NCI-H146 treated with DMSO at 0.1 percent for 48 hours (cell line): ENCODE data around the gene TENM4.

Experiments used
- DNase-seq: peaks from one replicate; lab custom pipeline; 2025; ENCODE audit not compliant: unreplicated experiment; lab: John Stamatoyannopoulos, UW

The TENM4 gene

DNA sequence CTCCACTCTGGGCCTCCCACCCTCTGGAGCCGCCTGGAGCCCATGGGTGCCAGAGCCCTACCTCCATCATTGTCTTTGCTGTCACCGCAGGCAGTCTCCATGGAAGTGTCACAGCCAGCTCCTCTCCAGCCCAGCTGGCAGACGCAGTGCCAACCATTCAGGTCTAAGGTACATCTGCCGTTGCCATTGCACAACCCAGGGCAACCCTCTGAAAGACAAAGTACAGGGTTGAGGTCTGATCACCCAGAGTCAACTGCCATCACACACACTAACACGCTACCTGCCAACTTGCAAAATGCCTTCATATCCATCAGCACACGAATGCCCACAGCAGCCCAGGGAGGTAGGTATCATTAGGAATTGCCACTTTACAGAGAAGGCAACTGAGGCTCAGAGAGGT, 669.9 kb downstream of the TENM4 start:
- no peak for DNase-seq

DNA sequence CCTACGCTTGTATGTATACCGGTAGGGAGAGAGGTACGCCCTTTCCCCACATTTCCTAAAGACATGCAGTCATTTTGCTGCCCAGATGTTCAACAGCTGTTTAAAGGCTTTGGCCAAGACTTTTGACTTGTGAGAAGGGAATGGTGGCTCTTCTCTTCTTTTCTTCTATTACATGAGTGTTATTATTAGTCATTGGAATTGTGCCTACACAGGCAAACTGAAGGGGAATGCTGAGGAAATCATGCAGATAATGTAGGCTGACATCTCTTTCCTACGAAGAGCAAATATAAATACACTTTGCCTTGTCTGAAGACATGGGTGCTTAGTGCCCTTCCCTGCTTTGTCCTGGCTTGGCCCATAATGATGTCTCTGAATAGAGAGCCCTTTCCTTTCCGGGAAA, 671.9 kb downstream of the TENM4 start:
- no peak for DNase-seq

DNA sequence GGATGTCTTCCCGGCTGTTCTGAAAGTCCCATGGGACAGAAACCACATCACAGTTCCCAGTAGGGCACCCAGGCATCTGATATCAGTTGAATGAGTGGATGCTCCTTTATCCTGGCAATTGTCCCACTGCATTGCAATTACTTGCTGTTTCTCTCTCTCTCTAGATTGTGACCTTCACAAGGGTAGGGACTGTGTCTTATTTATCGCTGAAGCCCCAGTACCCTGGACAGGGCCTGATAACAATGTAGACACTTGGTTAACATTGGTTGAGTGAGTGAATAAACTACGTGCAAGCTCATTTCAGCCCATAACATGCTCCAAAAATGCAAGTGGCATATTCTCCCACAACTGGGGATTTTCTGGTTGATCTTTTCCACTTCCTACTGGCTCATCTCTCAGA, 672.5 kb downstream of the TENM4 start:
- no peak for DNase-seq

DNA sequence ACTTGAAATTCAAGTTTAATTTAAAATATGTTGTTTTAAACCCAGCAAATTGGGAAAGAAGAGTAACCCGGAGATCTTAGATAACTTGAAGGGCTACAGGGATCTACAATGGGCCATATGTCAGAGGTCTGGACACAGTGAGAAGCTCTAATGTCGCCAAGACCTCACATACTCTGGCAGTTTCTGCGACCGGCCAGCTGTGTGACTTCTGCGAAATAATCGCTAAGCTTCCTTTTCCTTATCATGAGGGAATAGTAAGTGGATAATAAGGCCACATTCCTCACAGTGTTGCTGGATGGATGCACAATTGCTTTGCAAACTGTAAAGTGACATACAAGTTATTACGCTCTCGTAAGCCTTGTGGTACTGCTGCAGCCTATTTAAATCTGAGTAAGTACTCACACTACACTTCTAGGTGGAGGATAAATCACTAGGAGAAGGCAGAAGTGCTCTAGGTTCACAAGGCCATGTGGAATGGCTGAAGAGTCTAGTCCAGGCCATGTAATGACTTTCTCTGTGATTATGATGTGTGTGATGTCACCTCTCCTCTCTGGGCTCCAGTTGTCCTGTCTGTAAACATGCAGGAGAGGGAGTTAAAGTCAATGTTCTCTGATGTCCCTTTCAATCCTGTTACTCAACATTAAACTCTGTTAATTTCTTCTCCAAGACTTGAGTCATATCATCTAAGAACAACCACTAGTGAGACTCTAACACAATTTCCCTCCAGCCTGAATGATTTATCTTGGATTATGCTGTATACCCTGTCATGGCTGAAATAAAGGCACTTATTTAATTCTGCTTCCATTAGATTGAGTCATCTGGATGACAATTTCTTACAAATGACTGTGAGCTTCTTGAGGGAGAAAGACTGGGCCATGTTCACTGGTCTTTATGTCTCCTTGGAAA, 673.5 kb downstream of the TENM4 start:
- DNase-seq: no peak

DNA sequence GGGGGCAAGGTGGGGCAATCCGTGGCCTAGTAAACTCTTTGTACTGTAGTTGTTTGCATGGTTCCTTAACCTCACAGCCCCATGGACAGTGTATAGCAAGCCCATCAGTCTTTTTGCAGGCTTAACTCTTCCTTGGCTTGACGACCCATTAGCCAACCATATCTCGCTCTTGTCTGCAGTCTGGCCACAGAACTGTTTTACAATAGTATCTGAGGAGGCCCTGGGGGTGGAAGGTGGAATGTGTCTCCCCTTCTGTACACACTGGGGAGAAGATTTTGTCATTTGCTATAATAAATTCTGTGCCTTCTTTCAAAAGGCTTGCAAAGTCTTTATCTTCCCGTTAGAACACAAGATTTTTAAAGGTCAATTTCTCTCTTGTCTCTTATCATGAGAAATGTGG, 675.9 kb downstream of the TENM4 start:
- DNase-seq: no peak

GRCh38 chr11:78763664-78764063, 677.2 kb downstream of the TENM4 start:
- DNase-seq: no peak

DNA sequence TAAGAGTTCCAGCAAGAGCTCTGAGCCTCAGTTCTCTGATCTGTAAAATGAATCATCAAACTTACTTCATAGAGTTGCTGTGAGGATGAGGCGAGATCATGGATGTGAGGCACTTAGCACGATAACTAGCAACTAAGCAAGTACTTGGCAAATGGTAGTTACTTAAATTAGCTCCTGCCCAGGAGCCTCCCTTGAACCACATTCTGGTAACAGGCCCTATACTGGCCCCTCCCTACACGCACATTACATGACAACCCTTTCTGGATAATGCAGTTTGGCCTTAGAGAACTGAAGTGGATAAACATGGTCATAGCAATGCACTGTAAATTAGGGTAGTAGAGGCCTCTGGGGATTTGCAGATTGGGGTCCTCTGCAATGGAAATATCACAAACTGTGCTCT, 678.7 kb downstream of the TENM4 start:
- no peak for DNase-seq

DNA sequence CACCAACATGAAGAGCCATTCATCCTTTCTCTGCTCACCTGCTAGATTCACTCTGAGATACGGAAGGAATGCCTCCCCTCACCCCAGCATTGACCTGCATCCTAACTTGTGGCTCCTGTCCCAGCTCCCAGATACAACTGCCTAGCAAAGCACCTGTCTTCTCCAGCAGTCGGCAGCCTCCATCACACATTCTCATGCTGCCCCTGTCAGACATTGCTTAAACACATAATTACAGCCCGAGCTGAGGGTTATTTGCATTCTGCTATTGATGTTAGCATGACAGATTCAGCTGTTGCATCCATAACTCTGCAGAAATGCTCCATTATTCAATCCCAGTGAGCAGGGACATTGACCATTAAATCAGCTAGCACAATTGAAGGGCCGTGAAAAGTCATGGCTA, 681.8 kb downstream of the TENM4 start:
- peak; percentile 56 for DNase-seq

DNA sequence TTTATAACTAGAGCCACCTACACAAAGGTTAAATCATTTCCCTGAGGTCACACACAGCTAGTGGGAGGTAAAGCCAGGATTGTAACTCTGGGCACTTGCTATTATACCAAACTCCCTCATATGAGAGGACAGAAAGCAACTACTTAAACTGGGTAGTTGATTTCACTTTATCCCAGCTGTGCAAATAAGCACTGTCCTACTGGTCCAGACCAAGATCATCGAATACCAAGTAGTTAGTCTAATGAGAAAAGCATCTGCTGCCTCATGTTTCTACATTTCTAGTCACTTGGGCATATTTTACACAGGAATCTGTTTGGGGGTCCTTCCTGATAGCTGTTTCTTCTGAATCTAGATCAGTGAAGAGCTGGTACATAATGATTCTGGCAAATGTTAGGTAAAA, 687.5 kb downstream of the TENM4 start:
- peak; percentile 19 for DNase-seq

DNA sequence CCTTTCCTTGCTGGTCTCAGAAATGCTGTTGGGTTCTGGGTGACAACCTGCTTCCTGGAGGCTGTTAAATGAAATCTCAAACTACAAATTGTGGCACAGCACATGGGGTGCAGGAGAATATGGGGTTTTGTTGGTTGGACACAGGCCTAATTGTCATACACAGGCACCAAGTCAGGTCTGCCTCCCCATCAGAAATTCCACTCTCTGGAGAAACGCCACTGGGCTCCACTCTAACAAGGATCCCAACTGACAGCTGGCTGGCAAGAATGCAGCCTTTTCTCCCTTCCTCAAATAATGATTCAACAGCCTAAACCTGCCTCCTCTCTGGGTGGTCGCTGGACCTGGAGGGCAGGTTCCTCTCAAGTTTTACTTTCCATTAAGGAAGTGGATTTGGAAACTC, 688.3 kb downstream of the TENM4 start:
- no peak for DNase-seq

DNA sequence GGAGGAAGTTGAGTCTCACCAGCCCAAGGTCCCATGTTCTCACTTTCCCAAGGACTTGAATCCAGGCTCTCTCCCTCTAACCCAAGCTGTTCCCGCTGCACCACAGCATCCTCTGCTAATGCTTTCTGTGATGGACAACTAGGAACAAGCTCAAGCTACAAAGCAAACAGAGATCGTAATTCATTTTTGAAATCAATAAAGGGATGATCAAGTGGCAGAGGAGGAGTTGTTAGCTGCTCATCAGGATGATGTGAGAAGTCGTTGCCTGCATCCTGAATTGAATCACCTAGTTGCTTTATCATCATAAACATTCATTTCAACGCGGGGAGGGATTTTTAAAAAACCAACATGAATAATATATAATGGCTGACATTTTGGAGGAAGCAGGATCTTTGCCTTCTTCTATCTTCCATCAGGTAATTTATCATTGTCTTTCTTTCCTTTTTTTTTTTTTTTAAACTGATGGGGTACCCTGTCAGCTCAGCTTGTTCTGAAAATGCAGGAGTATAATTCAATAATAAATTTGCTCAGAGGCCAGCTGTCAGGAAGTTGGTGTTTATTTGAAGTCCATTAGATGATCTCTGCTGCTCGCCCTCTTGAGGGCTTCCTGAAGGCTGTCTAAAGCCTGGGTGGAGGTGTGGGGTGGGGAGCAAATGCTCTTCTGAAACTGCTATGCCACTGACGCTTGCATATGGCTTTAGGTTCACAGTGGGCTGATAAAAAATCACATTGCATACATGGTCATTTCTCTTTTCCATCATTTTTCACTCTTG, 691.7 kb downstream of the TENM4 start:
- DNase-seq: peak; percentile 87

- no peak for DNase-seq
These were observed 695.9 kb downstream of the TENM4 start for GRCh38 chr11:78744949-78745348.

- DNase-seq: no peak
These were observed 696.6 kb downstream of the TENM4 start for GRCh38 chr11:78744202-78744601.

DNA sequence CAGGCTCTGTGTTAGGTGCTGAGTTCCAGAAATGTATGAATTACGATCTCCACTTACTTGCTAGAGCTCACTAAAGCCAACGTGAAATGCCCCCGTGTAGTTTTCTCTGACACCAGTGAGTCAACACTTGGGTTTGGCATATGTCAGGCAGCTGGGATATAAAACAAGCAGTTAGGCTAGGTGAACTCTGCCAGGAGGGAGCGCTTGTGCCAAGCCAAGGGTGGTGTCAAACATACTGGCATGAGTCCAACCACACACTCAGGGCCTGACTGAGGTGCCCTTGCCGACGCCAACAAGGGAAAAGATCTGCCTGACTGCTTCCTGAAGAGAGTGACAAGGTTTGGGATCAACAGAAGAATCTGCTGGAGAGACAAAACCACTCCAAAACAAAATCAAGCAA, 698.4 kb downstream of the TENM4 start:
- DNase-seq: no peak

GRCh38 chr11:78741741-78742140, 699.1 kb downstream of the TENM4 start:
- DNase-seq: no peak

DNA sequence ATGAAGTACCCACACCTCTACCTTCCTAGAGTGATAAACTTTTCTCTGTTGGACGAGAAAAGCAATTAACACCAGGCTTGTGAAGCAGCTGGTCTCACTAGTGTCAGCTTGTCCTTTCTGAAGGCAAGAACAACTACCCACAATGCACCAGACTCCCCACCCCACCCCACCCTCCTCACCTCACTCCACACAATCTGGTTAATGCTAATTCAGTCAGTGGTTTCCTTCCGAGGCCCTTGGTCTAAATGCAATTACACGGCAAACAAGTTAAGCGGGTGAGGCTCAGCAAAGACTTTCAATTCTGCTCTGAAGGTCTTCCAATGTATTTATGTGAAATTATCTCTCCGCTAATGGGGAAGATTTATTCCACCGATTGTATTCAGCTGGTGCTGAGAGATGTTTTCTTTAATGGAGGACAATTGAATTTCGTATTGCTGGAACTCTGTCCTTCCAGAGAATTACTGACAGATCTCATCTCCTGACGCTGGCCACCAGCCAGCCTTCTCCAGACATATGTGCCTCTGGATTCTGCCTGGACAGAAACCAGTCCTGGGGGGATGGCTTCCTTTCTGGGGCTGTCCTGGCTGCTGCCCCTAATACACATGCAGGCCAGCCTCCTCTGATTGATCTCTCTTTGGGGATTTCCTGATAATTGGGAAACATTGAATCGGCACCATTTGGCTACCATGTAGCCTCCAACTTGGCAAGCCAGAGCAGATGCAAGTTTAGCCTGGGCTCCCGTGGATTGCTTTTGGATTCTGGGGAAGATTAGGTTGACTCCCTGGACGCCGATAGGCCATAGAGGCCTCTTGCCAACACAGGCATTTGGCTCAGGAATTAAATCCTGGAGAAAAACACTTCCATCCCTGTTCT, 700.4 kb downstream of the TENM4 start:
- DNase-seq: no peak

DNA sequence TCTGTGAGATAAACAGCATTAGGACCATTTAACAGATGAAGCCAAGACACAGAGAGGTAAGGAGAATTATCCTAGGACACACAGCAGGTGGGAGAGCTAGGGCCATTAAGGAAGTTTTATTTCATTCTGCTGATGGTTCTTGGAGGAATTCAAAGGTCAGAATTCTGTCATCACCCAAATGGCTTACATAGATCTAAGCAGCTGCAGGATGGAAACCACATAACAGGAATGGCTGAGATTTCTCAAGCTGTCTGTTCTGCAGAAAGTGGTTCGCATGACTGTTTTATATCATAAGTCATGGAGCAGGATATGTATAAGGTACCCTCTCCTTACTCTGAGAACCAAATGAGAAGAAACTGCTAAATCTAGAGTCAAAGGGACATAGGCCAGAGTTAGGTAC, 702.9 kb downstream of the TENM4 start:
- no peak for DNase-seq

GRCh38 chr11:78737301-78737700, 703.5 kb downstream of the TENM4 start:
- DNase-seq: no peak

GRCh38 chr11:78735711-78736110, 705.1 kb downstream of the TENM4 start:
- no peak for DNase-seq

- DNase-seq: no peak
These were observed 707.8 kb downstream of the TENM4 start for GRCh38 chr11:78733031-78733430.

DNA sequence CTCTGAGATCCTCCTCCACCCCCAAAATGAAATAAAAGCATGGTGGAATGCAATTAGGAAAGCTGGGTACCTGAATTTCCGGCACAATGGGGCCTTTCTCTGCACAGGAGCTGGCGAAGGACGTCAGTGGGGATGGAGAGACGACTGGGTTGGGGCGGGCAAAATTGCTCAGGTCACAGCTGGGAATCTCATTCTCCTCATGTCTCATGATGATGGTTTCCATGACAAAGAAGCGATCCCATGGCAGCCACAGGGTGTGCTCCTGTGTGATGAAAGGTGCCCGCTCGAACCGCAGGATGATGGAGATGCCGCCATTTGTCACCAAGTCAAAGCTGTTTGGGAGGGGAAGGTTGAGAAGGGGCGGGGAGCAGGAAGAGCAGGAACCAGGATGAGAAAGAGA, 708.6 kb downstream of the TENM4 start:
- no peak for DNase-seq
